ENCODE measurements around the gene SPINK5. TPM values are rescaled to one million over a fixed set of nuclear protein-coding genes. Genes with fewer than 3 reads are reported as not detected.

Gene SPINK5
- total RNA-seq, 1 donor from 2014 or later = not detected

DNA sequence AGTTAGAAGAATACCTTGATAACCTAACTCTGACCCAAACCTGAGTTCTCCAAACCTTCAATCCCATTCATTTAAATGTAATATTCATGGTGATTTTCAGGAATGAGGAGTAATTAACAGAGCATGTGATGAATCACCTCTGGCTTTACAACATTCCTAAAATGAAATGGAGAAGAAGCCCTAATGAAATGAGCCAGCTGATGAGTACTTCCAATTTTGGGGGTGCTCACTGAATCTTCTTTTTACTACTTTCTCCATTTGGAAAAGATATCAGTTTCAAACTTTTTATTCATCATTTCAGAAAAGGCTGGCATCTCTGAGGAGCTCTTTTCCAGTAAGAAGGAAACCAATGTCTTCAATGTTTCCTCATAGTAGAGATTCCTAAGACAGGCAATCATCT lies 2.9 kb upstream of the SPINK5 start:
- Mint-ChIP-seq H3K27me3 (no peaks in the 10 kb centered on the region), H3K36me3 (ENCODE audit: low read depth) (no peaks in the 10 kb centered on the region), H3K27ac (no peak overlapping the region), H3K4me3 (no peak overlapping the region), H3K9me3 (peaks cover 9% of the 10 kb centered on the region), H3K4me1 (no peaks in the 10 kb centered on the region)
- DNase-seq = no peak
- POLR2A ChIA-PET = no interaction called here
- intact Hi-C loops (cut with micrococcal nuclease) = no loop called here
- no peak for ATAC-seq (ENCODE audit: low read depth)
- CTCF ChIA-PET = no interaction called here
- TF ChIP-seq, protein P1, sequence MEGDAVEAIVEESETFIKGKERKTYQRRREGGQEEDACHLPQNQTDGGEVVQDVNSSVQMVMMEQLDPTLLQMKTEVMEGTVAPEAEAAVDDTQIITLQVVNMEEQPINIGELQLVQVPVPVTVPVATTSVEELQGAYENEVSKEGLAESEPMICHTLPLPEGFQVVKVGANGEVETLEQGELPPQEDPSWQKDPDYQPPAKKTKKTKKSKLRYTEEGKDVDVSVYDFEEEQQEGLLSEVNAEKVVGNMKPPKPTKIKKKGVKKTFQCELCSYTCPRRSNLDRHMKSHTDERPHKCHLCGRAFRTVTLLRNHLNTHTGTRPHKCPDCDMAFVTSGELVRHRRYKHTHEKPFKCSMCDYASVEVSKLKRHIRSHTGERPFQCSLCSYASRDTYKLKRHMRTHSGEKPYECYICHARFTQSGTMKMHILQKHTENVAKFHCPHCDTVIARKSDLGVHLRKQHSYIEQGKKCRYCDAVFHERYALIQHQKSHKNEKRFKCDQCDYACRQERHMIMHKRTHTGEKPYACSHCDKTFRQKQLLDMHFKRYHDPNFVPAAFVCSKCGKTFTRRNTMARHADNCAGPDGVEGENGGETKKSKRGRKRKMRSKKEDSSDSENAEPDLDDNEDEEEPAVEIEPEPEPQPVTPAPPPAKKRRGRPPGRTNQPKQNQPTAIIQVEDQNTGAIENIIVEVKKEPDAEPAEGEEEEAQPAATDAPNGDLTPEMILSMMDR (IDR thresholded peaks at IDR 0.05) = no peak

DNA sequence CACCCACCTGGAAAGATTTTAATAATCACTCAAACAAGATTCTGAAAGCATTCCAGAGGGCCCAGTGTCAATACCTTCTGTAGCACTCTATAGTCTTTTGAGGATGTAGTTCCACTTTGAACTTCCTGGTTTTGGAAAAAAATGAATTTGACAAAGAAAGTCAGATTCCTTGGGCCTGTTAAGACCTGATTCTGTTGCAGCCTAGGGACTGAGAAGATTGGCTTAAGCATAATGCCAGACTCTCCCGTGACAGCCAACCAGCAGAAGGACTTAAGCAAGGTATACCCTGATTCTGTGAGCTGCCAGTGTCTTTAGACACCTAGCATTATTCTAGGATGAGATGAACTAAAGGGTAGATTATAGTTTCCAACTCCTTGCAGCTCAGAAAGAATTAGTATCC lies 6.8 kb downstream of the SPINK5 start:
- ChIA-PET CTCF (no interaction called here), POLR2A (no interaction called here)
- Mint-ChIP-seq H3K27ac (no peak overlapping the region), H3K36me3 (ENCODE audit: low read depth) (no peaks in the 10 kb centered on the region), H3K9me3 (no peaks in the 10 kb centered on the region), H3K4me3 (no peak overlapping the region), H3K27me3 (no peaks in the 10 kb centered on the region), H3K4me1 (no peaks in the 10 kb centered on the region)
- ATAC-seq (ENCODE audit: low read depth) (no peak), DNase-seq (no peak)
- intact Hi-C loops (cut with micrococcal nuclease) = no loop called here
- TF ChIP-seq, protein P1 (IDR thresholded peaks at IDR 0.05) = no peak

DNA sequence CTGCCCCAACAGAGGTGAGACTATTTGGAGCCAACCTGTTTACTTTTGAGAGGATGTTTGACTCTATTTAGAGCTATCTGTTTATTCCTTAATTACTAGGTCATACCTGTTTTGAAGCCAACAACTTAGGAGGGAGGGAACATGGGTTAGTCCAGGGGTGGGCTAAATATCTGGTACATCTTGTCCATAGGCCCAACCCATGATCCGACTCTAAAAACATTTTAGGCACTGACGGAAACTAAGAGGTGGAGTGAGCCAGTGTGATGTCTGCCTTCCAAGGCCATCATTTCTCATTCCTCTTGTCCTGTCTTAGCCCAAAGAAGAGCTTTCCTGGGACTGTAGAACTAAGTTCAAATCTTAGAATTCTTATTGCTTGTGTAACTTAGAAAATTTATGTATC lies 8.4 kb downstream of the SPINK5 start:
- ATAC-seq (ENCODE audit: low read depth) (no peak), DNase-seq (no peak)
- no peaks in the 10 kb centered on the region for H3K27me3 Mint-ChIP-seq
- H3K27ac Mint-ChIP-seq = no peak overlapping the region
- H3K4me1 Mint-ChIP-seq = no peaks in the 10 kb centered on the region
- ChIA-PET CTCF (no interaction called here), POLR2A (no interaction called here)
- intact Hi-C loops (cut with micrococcal nuclease) = no loop called here
- H3K9me3 Mint-ChIP-seq = peaks cover 3% of the 10 kb centered on the region
- no peaks in the 10 kb centered on the region for H3K36me3 Mint-ChIP-seq (ENCODE audit: low read depth)
- TF ChIP-seq, protein P1 (IDR thresholded peaks at IDR 0.05) = no peak
- H3K4me3 Mint-ChIP-seq = no peak overlapping the region

DNA sequence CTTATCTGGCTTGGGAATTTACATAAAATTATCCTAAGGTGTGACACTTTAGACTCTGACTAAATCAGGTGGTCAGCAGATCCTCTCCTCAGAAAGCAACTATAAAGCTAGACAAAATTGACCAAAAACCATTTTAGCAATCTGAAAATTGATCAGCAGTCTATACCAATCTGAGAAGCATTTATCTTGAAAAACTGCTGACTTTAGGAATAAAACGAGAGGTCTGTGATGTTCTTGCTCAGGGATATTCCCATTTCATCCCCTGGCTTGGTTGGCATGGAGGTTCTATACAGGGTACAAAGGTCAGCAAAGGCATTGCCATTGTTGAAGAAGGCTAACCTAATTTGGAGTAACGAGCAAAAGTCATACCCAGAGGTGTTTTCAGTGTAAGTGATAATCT lies 11.7 kb downstream of the SPINK5 start:
- ATAC-seq (ENCODE audit: low read depth) = no peak
- H3K4me3 Mint-ChIP-seq = no peak overlapping the region
- ChIA-PET CTCF (no interaction called here), POLR2A (no interaction called here)
- H3K4me1 Mint-ChIP-seq = no peaks in the 10 kb centered on the region
- no peak overlapping the region for H3K27ac Mint-ChIP-seq
- no peaks in the 10 kb centered on the region for H3K36me3 Mint-ChIP-seq (ENCODE audit: low read depth)
- H3K27me3 Mint-ChIP-seq = no peaks in the 10 kb centered on the region
- intact Hi-C loops (cut with micrococcal nuclease) = no loop called here
- TF ChIP-seq, protein P1 (IDR thresholded peaks at IDR 0.05) = no peak
- DNase-seq = no peak
- peaks cover 3% of the 10 kb centered on the region for H3K9me3 Mint-ChIP-seq

DNA sequence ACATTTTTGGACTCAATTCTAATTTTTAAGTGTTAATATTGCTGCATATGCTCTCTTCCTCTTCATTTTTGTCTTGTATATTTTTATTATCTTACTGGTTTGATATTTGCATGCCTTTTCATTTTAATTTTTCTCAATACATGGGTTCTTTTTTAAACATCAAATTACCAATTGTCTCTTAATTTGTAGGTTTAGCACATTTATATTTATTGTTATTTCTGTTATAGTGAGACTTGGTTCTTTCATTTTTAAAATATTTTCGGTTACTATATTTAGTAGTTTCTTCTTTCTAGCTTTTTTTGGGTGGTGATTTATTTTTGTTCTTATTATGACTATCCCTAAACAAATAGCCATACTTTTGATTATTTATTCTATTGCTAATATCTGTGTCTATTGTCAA lies 19.4 kb downstream of the SPINK5 start:
- TF ChIP-seq, protein P1 (IDR thresholded peaks at IDR 0.05) = no peak
- Mint-ChIP-seq H3K36me3 (ENCODE audit: low read depth) (no peaks in the 10 kb centered on the region), H3K4me1 (no peaks in the 10 kb centered on the region), H3K9me3 (peaks cover 5% of the 10 kb centered on the region), H3K4me3 (no peak overlapping the region), H3K27me3 (no peaks in the 10 kb centered on the region), H3K27ac (no peak overlapping the region)
- DNase-seq = no peak
- ChIA-PET CTCF (no interaction called here), POLR2A (no interaction called here)
- ATAC-seq (ENCODE audit: low read depth) = no peak
- intact Hi-C loops (cut with micrococcal nuclease) = no loop called here

All from activated B cell treated with CpG ODN at 0.5 μM for 24 hours (primary cell).